Measurements from ENCODE around the gene GRHPR. TPM values are rescaled to one million over a fixed set of nuclear protein-coding genes. Genes with fewer than 3 reads are reported as not detected.
A peak's percentile ranks its signal among the peaks of the same experiment; 100 is the strongest.
"Not testable (repeated sequence)": the region's sequence is repeated elsewhere in the genome, so short reads cannot be mapped to it uniquely, and the experiment has no call there.

The GRHPR gene
- total RNA-seq, 1 donor from 2014 or later, result 80.5 TPM

- no peak for DNase-seq (ENCODE audit: low spot score)
These were observed 54.4 kb downstream of the GRHPR start for GRCh38 chr9:37476930-37477329.

- not testable (repeated sequence) for DNase-seq (ENCODE audit: low spot score)
These were observed 54.9 kb downstream of the GRHPR start for GRCh38 chr9:37477443-37477842.

- DNase-seq (ENCODE audit: low spot score), result not testable (repeated sequence)
These were observed 55.6 kb downstream of the GRHPR start for GRCh38 chr9:37477987-37478619.

DNA sequence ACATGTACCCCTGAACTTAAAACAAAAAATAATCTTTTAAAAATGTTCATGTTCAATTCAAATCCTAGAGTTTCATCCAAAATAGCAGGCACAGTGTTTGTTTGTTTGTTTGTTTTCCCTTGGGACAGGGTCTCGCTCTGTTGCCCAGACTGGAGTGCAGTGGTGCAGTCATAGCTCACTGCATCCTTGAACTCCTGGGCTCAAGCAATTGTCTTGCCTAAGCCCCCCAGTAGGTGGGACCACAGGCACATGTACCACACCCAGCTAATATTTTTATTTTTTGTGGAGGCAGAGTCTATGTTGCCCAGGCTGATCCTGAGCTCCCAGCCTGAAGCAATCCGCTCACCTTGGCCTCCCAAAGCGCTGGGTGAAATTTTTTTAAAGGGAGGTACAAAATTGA, 58.3 kb downstream of the GRHPR start:
- no peak for DNase-seq (ENCODE audit: low spot score)

- peak; percentile 99 for DNase-seq (ENCODE audit: low spot score)
These were observed 63.1 kb downstream of the GRHPR start, which contains the start of gene POLR1E for GRCh38 chr9:37485389-37486255. POLR1E (plus strand) TSS chr9:37485948; CDS start chr9:37486048, 100 bp downstream.

DNA sequence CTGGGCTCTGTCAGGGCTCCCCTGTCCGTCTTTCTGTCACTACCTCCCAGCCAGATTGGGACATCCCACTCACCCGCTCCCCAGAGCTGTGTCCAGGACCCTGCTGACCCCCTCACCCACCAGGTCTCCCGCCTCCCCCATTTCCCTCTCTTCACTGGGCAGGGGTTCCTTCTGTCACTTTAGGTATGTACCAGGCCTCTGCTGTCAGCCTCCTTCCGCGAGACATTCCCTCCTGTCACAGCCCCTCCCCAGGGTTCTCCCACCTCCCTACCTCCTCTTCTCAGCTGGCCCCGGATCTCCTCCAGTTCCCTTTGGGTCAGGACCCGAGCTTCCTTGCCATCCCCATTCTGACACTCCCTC, 63.7 kb downstream of the GRHPR start:
- DNase-seq (ENCODE audit: low spot score), result no peak

Other genes with a start within 250 kb of the GRHPR start
- gene ZBTB5, start 42.8 kb downstream of the GRHPR start, total RNA-seq, result 5.6 TPM
- 35.7 TPM for gene POLR1E, start 63.3 kb downstream of the GRHPR start, total RNA-seq
- gene FBXO10, start 153.7 kb downstream of the GRHPR start, total RNA-seq, result 10.6 TPM
- 82.7 TPM for gene TOMM5, start 169.9 kb downstream of the GRHPR start, total RNA-seq
- gene FRMPD1, start 228.3 kb downstream of the GRHPR start, total RNA-seq, result 0.19 TPM